Superior temporal gyrus (tissue), 1 donor: Measurements from ENCODE around the gene RPS6KC1.
"Not testable (repeated sequence)": the region's sequence is repeated elsewhere in the genome, so short reads cannot be mapped to it uniquely, and the experiment has no call there.

ENCODE experiments used
- DNase-seq: peaks from one replicate; pipeline ENCODE4 v3.0.0-alpha.2; 2016; ENCODE audit errors: extremely low spot score

Gene RPS6KC1

DNA sequence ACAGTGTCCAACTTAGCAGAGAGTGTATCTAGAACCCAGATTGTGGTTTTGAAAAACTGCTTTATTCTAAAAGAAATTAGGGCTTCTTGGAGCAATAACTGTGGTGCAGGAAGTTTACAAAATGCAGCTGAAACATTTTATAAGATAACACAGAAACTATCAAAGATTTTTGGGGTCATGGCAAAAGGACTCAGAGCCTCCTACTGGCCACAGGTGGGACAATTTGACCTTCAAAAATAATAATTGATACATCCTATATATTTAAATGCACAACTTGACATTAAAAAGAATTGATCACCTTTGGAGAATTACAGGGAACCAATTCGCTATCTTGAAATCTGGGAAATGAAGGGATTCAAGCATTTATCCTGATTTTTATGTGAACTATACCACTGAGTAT, 235.2 kb downstream of the RPS6KC1 start:
- DNase-seq, result no peak

DNA sequence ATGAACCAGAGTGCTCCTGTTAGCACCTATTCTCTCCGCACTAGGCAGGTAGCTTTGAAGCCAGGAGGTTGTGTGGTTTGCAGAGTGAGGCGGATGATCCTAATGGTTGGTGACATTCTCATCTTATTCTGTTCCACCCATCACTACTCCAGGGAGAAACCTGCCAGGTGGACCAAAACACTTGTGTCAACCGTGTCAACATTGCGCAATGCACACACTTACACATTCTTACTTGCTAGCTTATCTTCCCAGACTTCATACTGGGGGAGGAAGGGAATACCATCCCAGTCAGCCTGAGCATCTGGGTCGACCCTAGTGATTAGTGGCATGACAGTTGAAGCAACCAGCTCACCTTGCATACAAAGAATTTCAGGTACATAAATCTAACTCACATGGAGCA, 236.9 kb downstream of the RPS6KC1 start:
- no peak for DNase-seq

DNA sequence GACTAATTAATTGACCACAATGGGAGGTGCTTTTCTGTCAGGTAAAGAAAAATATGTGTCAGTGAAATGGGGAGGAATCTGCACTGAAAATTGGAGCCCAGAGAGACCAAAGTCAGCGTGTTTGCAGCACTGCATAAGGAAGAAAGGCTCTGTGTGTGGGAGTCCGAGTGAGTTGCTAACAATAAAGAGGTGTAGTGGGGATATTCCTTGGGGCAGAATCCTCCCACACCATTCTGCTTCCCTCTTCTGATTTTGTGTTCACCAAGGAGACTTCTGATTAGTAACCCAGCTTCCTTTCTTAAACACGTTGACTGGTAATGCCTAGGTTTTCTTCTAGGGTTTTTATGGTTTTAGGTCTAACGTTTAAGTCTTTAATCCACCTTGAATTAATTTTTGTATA, 240.5 kb downstream of the RPS6KC1 start:
- DNase-seq, result no peak

DNA sequence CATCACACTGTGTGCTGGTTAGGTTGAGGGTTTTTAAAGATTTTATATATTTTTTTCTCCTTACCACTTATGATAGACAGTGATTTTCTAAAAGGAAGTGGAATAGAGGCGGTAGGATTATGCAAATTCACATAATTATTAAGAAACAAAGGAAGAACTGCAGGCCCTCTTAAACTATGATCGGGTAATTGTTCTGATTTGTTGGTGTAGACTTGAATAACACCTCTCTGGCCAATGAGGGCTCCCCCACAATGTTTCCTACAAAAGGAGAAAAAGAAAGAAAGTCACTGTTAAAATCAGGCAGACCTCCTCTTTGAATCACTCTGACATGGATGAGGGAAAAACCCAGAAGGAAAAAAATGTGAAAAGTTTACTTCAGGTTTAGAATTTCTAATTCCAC, 241.6 kb downstream of the RPS6KC1 start:
- DNase-seq, result no peak

DNA sequence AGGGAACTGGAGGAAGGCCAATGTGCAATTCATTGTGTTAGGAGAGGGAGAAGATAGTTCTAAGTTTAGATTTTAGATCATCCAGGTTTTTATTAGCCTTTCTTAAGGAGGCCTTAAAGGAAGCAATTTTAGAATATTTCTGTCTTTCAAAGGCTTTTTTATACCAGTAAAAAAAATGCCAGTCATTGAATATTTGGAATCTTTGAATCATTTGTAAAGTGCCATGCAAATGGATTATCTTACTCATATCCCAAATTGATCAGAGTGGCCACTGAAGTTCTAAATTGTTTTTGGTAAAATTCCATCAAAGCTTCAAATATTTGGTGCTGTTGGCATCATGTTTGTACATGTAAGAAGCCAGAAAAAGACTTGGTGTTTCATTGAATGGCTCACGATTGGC, 244.8 kb downstream of the RPS6KC1 start:
- DNase-seq, result no peak

DNA sequence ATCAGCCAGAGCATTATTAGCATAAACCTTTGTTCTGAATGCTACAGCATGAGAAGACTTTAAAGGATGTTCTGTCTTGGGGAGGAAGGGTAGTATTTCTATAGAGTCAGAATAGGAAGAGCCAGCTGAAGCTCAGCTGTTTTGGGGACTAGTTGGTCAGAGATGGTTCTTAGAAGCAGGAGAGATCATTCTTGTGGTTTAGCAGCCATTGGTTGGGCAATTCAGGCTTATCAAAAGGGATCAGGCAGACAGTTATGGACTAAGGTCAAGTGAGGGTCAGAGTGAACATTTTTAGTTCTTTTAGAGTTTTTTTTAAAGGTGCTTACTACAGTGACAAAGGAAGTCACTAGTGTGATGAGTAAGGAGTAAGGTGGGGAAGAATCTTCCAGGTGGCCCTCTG, 245.5 kb downstream of the RPS6KC1 start:
- no peak for DNase-seq

DNA sequence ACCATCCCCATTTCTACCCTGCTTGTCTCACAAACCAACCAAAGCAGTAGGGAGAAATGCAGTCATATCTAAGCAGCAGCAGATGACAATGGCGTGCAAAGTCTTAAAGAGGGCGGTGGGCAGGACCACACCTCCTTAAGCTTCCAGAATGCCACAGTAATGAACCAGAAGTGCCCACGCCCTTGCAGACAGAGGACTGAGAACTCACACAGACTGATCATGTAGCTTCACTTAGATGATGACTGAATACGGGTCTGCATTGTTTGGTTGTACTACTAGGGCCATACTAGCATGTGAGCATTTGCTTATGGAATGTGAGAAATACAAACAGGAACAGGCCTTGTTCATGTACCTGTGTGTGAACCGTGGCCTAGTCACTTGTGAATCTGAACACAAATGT, 246.0 kb downstream of the RPS6KC1 start:
- no peak for DNase-seq

DNA sequence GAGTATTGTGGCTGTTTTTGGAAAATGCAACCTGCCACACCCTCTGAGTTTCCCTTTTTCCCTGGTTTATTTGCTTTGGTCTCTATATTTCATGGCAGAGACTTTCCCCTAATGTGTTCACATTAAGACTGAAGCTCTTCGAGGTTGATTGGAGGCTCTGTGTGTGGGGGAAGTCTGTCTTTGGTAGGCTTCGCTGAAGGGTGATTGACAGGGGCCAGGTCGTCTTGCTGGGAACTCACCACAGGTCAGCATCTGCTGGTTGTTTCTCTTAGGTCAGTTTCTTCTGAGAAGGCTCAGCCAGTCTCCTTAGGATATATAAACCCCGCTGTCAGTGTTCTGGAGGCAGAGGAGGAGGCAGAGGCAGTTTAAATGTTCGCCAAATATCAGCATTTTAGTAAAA, 249.4 kb downstream of the RPS6KC1 start:
- no peak for DNase-seq

DNA sequence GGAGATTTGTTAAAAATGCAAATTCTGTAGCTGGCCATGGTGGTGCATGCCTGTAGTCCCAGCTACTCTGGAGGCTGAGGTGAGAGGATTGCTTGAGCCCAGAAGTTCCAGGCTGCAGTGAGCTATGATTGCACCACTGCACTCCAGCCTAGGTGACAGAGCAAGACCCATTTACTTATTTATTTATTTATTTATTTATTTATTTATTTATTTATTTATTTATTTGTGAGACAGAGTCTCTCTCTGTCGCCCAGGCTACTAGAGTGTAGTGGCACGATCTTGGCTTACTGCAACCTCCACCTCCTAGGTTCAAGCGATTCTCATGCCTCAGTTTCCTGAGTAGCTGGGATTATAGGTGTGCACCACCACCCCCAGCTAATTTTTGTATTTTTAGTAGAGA, 250.5 kb downstream of the RPS6KC1 start:
- DNase-seq, result not testable (repeated sequence)

DNA sequence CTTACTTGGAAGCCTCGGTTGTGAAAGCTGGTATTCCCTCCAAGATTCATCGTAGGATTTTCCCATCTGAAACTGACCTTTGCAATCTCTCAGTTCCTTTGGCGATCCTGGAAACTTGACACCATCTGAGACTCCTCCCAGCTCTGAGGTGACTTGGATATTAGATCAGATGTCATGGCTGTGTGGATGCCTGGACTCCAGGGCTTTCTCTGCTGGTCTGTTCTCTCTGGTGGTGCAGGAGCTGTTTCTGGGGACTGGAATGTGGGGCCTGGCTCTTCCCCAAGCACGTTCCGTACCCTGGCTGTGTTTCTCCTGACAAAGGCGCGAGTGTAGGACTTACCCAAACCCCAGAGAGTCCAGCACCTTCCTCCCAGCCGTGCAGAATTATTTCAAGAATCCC, 252.2 kb downstream of the RPS6KC1 start:
- DNase-seq, result no peak

DNA sequence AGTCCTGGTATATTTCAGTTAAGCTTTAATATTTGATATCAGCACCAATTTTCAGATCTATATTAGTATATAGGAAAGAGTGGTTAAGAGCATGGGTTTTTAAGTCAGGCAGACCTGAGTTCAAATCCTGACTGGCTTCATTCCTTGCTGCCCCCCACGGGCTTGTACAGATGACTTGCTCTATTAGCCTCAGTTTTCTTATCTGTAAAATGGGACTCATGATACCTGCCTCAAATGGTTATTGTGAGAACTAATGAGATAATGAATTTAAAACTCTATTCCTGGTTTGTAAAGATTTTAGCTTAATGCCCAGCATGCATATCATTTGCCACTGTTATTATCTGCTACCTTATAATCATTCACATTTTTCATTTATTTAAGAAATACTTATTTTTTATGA, 264.5 kb downstream of the RPS6KC1 start:
- no peak for DNase-seq

DNA sequence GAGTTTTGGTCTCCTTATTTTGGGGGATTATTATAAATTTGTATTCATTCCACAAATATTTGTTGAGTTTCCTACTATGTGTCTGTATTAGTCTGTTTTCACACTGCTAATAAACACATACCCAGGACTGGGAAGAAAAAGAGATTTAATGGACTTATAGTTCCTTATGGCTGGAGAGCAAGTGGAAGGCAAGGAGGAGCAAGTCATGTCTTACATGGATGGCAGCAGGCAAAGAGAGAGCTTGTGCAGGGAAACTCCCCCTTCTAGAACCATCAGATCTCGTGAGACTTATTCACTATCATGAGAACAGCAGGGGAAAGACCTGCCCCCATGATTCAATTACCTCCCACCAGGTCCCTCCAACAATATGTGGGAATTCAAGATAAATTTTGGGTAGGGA, 267.4 kb downstream of the RPS6KC1 start:
- DNase-seq, result not testable (repeated sequence)

DNA sequence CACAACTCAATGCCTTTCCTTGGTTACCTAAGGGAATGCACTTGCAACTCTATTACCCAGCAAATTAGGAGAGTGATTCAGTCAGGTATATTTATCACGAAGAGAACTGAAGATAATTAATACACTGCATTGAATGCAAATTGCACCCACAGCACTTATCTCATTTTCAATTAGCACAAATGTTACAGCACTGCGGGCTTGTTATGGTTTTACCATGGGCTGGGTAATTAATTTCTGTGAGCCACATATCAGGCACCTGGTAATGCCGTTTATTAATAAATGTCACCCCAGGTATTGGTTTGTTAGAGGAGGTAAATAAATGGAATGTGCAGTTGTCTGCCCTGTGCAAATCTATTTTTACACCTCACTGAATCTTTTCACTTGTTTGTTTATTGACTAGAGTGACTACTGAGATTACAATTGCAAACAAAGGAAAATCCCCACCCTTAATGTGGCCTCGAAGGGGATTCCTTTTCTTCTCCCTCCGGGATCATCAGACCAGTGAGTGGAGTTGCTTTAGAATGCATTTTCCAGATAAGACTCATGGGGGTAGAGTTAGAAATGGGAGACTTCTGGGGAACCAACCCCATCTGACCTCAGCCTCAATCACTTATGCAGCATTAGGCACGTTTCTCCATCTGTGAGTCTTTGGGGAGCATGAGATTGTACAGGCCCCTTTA, 269.3 kb downstream of the RPS6KC1 start:
- DNase-seq, result no peak
